OCI-M2 (cell line): Measurements from ENCODE around the gene CD1D.
"Not testable (repeated sequence)": the region's sequence is repeated elsewhere in the genome, so short reads cannot be mapped to it uniquely, and the experiment has no call there.

Experiments used
- DNase-seq: peaks from one replicate; lab custom pipeline; 2025; ENCODE audit not compliant: unreplicated experiment; lab: John Stamatoyannopoulos, UW

Gene CD1D

DNA sequence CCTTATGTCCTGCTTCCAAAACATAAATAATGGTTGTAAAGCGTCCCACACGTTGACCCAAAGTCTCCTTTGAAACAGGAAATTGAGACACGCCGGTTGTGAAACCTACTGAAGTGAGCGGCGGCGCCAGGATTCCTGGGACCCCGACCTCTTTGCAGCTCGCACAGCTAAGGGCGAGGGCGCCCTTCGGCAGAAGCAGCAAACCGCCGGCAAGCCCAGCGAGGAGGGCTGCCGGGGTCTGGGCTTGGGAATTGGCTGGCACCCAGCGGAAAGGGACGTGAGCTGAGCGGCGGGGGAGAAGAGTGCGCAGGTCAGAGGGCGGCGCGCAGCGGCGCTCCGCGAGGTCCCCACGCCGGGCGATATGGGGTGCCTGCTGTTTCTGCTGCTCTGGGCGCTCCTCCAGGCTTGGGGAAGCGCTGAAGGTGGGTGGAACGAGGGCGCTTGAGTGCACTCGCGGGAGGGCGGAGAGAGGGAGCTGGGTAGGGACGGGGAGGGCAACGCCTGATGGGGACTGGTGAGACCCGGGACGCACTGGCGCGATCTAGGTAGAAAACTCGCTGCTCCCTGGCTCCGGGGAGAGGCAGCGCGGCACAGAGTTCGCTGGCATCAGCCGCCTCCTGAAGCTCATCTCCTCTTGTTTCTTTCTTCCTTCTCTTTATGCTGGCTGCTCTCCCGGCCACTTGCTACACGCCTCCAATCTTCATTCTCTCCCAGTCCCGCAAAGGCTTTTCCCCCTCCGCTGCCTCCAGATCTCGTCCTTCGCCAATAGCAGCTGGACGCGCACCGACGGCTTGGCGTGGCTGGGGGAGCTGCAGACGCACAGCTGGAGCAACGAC is at the start of gene CD1D:
TSS of gene CD1D (plus strand) at position 155 of the 836 bp plus-strand sequence. CDS start at position 362, 207 bp downstream.
- no peak for DNase-seq

DNA sequence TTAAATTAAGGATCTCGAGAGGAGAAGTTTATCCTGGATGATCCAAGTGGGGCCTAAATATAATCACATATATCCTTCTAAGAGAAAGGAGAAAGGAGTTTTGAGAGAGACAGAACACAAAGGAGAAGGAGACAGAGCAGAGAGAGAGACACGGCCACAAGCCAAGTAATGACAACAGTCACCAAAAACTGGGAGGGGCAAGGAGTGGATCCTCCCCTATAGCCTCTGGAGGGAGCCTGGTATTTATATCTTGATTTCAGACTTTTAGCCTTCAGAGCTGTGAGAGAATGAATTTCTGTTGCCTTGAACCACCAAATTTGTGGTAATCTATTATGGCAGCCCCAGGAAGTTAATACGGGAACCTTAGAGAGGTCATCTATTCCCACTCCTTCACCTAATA is 49.5 kb upstream of the CD1D start:
- DNase-seq, result no peak

DNA sequence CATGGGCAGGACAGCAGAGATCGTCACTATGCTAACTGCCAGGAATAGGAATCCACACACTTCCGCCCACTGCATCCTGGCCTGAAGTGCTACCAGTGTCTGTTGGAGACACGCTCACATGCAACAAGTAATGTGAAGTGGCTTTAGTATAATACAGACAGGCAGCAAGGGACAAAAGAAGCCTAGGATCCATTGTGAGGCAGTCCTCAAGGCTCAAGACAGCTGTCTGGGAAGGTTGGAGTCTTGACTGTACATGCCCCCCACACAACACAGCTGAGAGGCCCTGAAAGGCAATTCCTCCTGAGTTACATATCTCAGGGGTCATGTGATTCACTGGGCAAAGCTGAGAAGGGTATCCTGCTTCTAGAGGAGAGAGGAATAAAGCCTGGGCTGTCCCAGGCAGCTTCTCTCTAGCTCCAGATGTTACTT is 39.9 kb upstream of the CD1D start:
- DNase-seq, result no peak

DNA sequence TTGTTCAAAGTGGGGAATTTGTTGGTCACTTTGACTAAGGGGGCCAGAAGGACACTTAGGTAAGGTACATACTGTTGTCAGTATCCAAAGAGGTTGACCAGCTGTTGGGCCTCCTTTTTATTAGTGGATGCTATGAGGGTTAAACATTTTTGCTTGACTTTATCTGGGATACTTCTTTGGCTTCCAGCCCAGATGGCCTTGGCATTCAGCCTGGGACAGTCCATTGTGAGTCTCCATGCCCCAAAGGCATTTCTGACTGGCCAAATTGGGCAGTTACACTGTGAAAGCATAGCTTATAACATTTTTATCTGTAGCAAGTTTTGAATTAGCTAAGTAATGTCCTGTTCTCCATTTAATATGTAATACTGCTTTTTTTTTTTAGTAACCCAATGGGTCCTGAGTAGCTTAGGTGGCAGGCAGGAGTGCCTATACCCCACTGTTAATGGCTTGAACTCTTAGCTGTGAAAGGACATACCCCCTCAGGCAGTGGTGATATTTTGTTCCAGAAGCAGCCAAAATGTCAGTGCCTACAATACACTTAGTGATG is 35.4 kb upstream of the CD1D start:
- DNase-seq, result no peak

DNA sequence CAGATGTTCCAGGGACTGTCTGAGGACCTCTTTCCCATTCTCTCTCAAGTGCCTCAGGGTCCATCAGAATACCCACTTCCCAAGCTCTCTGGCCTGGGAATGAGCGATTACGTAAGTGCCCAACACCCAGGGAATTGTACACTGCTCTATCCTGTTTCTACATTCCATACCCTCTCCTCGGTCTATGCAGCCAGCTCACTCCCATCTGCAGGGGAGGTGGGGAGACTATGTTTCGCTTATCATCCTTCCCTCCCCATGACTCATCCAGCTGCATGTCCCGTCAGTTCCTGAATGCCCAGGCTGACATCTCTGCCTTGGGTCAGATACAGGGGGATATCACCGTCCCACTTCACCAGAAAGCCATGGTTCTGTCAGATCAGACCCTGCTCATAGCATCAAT is 34.5 kb upstream of the CD1D start:
- DNase-seq, result no peak

DNA sequence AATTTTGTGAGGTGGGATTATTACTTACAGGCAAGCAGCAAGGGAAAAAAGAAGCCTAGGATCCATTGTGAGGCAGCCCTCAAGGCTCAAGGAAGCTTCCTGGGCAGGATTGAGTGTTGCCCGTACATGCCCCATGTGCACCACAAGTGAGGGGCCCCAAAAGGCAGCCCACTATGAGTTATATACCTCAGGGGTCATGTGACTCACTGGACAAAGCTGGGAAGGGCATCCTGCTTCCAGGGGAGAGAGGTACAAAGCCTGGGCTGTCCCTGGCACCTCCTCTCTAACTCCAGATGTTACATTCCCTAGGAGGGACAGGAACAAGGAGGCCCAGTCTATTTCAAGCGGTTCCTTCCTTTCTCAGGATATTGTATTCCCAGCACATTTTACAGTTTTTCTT is 34.0 kb upstream of the CD1D start:
- no peak for DNase-seq

DNA sequence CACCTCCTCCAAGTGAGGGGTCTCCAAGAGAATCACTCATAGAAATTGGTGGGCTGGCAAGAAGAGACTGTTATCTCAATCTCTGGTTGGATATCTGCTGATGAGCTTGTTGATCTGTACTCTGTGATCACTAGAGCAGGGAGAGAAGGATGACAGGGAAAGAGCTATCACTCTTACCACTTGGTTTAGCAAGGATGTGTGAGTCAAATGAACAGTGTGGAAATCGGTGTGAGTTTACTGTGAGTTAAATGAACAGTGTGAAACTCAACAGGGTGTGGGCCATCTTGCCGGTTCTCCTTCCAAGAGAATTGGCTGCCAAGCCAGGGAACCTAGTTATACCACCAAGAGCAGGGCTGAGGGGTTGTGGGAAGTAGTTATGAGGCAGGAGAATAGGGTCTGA is 33.3 kb upstream of the CD1D start:
- DNase-seq, result no peak

DNA sequence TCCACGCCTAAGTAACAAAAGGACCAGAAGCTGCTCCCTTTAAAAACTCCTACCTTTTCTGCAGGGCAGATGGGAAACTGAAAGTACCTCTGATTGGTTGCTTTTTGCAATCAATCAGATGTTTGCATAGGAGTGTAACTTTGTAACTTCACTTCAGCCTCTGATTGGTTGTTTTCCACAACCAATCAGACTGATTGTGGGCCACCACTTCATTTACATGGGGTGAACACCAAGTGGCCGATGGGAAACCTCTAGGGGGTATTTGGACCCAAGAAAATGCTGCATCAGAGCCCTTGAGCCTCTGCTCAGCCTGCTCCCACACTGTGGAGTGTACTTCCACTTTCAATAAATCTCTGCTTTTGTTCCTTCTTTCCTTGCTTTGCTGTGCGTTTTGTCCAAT is 32.8 kb upstream of the CD1D start:
- DNase-seq, result no peak

DNA sequence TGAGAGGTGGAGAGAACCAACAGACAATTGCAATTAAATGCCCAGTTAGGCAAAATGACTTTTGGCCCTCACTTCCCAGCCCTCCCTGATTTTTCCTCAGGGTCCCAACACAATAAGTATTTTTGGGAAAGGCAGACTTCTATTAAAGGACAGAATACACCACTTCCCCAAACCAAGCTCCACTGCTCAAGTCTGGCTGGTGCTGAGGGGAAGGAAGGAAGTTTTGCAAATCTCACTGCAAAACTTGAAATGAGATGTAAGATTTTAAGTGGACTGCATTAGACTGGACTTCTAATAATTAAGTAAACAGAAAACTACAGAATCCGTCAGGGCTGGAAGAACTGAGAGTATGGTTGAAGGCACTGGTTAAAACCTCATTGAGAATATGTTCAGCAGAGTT is 32.2 kb upstream of the CD1D start:
- no peak for DNase-seq

DNA sequence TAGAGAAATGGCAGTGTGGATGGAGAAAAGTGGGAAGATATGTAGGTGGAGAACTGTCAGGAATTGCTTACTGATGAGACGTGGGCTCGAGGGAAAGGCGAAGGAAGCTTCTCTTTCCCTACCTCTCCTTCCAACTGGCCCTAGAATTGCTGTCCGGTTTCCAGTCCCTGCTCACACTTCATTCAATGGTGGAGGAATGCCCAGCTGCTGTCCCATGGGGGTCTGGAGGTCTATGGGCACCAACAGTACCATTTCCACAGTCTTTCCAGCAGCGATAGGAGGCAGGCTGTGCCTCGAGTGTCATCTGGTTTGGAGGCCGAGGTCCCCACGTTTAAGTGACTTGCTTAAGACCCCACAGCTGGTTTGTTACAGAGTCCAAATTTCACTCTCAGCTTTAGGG is 31.5 kb upstream of the CD1D start:
- DNase-seq, result no peak

DNA sequence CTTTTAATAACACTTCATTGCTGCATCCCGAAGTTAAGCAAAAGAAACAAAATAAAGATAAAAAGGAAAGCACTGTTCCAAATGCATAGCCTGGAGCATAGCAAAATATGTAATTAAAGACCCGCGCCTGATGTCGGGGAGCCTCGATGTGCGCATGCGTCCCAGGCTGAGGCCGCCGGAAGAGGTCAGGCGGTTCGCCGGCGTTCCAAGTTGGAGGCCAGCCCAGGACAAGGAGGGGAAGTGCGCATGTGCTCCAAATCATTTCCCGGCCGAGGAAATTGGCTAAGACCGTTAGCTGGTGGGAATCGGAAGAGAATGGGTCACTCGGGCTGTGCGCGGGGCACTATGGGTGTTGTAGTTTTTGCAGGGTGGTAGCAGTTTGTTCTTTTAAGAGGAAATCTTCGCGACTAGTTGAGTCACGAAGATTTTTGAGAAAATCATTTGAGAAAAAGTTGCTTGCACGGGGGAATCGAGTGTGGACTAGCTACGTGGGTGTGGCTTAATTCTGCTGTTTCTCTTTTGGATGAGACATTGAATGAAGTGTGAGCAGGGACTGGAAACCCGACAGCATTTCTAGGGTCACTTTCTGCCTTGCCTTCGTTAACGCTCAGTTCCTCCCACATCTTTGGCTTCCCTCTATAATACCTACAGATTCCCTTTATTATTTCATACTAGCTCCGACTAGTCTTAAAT is 31.0 kb upstream of the CD1D start:
- peak; percentile 39 for DNase-seq

DNA sequence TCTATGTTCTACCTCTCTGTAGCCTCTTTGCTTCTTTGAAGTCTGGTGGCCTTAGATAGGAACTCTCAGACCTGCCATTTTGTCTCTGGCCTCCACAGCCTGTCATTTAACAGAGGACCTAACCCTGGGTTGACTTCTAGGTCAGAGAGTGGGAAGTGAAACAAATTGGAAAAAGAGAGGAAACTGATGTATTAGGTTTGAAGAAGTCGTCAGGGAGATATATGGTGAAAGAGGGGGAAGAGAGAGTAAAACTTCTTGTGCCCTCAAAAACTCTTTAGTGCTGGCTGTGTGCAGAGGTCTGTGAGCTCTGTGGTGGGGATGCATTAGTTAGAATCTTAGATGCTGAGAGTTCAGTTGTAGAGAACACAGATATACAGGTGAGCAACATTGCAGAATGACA is 30.2 kb upstream of the CD1D start:
- no peak for DNase-seq

DNA sequence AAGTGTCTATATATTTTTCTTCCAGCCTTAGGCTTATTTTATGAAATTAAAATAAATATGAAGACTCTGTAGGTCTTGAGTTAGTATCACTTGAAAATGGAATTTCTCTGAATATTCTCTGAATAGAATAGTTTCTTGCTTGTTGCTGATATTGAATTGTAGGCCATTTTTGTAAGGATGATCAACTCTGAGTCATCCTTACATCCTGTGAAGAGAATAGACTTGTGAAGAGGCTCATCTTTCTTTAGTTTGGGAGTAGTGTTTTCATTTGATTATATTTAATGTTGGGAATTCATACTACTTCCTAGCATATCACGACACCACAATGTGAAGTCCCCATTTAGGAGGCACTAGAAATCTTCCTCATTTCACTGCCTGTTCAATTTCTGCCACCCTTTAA is 27.5 kb upstream of the CD1D start:
- DNase-seq, result no peak

DNA sequence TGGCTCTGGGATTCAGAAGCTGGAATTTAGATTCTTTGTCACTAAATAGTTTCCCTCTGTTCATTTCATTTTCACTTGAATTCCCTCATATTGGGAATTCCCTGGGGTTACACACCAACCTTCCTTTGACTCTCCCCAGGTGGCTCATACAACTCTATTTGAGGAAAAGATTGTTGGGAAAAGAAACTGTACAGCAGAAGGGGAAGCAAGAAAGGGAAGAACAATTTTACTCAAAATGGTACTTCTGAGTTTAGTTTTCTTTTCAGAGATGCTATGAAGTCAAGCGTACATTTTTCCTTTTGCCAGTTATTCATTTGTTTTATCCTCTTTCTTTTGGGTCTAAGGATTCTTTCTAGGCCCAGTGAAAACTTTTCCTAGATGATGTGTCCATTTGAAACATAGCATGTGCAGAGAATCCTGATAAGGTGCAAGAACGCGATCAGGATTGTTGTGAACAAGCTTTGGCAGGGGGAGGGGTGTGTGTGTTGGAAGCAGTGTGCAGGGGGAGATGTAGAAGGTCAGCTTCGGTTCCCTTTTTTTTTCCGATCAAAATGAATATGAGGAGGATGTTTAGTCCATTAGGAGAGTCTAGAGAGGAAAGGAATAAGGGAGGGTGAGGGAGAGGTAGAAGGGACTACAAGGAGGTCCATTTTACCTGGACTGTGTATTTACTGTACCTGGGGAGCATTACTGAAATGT is 26.8 kb upstream of the CD1D start:
- DNase-seq, result no peak

DNA sequence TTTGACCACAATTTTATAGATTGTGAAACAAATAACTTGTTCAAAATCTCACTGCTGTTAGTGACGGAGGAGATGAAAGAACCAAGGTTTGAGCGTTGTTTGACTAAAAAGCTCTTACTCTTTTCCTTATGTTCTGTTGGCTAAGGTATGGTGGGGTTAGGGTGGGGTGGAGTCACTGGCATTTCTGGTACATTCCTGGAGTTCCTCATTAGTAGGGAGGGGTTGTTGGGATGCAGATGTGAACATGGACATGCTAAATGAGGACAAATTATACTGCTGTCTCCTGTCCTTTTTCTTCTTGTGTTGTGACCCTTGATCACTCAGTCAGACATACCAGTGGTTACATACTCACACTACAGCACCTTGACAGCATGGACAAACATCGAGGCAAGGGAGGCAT is 26.2 kb upstream of the CD1D start:
- DNase-seq, result no peak

DNA sequence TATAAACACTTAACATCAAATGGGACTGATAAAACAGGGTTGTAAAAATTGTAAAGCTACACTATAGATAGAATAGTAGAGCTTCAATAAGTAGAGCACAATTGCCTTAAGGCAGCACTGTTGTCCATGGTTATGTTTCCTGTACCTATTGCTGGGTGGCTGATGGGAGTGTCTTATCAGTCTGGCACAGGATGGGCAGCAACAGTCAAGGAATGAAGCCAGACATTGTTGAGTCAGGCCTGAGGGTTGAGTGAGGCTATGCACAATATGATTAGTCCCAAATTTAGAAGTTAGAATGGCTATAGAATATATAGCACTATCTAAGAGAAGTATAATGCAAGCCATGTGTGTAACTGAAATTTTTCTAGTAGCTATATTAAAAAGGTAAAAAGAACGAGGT is 25.0 kb upstream of the CD1D start:
- no peak for DNase-seq

DNA sequence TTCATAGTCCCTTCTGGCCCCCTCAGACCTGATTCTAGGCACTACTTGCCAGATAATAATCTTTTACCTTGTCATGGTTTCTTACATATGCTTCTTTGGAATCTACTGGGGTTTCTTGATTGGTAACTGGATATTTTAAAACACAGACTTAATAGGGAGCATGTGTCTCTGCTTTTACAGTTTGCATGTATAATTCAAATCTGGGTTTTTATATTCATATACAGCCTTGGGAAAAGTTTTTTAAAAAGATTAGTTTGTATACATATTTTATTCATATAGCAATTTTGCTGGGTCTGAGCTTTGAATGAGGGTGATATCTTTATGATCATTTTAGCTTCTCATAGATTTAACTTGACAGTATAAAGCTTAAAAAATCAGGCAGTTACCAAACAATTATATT is 21.1 kb upstream of the CD1D start:
- no peak for DNase-seq

DNA sequence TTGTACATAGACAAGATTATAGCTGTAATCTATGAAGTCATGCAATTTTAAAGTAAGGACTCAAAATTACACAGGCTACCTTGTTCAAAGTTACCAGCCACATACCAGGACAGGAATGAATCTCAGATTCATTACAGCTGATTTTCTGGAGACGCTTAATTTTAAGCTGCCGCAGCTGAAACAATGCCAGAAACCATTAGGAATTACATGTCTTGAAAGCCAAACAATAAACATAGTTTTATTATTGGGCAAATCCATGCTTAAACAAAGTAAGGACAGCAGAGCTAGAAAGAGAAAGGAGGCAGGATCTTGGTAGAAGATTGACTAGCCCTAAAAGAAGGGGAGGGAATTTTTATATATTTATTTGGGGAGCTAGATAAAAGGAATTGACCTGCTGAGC is 19.2 kb upstream of the CD1D start:
- no peak for DNase-seq

DNA sequence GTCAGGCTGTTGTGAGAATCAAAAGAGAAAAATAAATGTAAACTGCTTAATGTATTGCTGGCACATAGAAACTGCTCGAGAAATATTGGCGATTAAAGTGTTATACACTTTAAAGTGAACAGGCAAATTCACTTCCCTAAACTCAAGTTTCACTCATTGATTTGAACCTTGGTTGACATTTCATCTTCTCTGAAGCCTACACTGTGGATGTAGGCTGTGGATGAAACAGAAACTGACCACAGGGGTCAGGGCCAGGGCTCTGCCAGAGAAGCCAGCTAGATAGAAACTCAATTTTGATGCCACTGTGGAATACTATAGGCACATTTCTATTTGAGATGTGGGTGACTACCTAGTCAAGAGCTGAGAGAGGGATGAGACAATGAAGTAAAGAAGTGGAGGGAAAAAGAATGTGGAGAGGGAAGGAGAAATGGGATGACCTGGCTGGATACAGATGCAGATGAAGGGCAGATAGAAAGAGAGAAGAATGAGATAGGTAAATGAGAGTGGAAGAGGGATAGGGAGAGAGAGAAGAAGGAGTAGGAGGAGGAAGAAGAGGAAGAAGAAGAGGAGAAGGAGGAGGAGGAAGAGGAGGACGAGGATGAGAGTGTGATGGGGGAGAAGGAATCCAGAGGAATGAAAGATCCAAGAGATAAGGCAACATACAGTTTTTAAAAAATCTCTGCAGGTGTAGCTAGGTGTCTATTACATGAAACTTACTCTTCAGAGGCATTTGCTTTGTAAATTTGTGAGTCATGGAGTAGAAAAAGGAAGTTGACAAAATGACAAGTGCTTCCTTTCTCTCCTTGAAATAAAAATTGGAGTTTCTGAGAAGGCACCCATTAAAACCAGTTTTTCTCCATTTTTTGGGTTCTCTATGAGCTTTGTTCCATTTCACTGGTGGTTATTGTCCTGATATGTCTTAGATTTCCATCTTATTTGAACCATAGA is 17.4 kb upstream of the CD1D start:
- DNase-seq, result no peak

DNA sequence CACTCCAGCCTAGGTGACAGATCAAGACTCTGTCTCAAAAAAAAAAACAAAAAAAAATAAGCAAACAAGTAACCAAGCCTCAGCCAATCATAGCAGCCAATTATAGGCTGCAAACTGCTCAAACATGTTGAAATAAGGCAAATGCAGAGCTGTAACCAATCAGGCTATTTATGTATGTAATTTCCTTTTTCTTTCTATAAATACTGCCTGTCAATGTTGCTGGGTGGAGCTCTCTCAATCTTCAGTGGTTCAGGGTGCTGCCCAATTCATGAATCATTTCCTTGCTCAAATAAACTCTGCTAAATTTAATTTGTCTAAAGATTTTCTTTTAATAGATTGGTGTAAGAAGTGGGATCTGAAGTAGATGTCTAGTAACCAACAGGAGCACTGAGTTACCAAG is 11.6 kb upstream of the CD1D start:
- no peak for DNase-seq

DNA sequence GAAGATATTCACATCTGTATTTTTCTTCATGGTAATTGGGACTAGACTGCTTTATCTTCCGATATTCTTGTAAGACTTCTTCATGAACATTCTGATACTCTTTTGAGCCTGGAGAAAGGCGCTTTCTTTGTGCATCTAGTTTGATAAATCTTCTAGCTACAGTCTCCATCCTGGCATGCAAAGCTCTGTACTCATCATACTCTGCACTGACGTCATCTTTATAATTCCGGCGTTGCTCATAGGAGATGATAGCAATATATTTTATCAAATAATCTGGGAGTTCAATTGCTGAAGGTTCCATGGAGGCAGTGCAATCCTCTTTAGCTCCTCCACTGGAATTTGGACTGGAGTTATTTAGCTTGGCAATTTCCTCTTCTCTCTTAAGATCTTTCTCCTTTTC is 4.8 kb upstream of the CD1D start:
- DNase-seq, result not testable (repeated sequence)
